A549 (cell line): Measurements from ENCODE around the gene ZNF511.

ENCODE experiments used
- CEBPB ChIP-seq, 2 experiments: fragments of >200 bp in 1 of 2; sonication (Bioruptor Twin) in 1 of 2; formaldehyde crosslinking in 1 of 2; IDR thresholded peaks; 2 replicates each; pipeline ENCODE4 v1.6.1; 2012 to 2016
- EHF ChIP-seq: fragments of 250-450 bp; sonication (Bioruptor Pico); IDR thresholded peaks from 2 replicates; pipeline ENCODE4 v1.5.0; 2020; ENCODE audit warnings: mild to moderate bottlenecking
- EP300 ChIP-seq, 2 experiments: fragments of >200 bp; sonication (Bioruptor Twin); formaldehyde crosslinking; IDR thresholded peaks; 2 replicates in 1 of 2; 3 replicates in 1 of 2; pipeline ENCODE4 v1.6.1; 2016 to 2017
- JUN ChIP-seq, 2 experiments: fragments of >200 bp; sonication (Bioruptor Twin); formaldehyde crosslinking; IDR thresholded peaks; 2 replicates in 1 of 2; 3 replicates in 1 of 2; pipeline ENCODE4 v1.6.1; 2016 to 2017
- POLR2A ChIP-seq: IDR thresholded peaks from 2 replicates; pipeline ENCODE4 v1.6.1; 2012; ENCODE audit warnings: mild to moderate bottlenecking, low read length
- POLR2AphosphoS2 ChIP-seq: conservative IDR thresholded peaks from 2 replicates; pipeline ENCODE4 v1.6.1; 2012; ENCODE audit warnings: low read length, improper control_type of control experiment, inconsistent platforms
- RCOR1 ChIP-seq: fragments of 150-350 bp; IDR thresholded peaks from 2 replicates; pipeline ENCODE4 v1.6.1; 2014; ENCODE audit warnings: antibody characterized with exemption, low read length, low read depth
- REST ChIP-seq: fragments of 200-600 bp; sonication (generic); IDR thresholded peaks from 2 replicates; pipeline ENCODE4 v1.6.1; 2016; ENCODE audit warnings: antibody characterized with exemption, mild to moderate bottlenecking, moderate library complexity
- ZC3H11A ChIP-seq: fragments of 450-650 bp; IDR thresholded peaks from 2 replicates; pipeline ENCODE4 v1.6.1; 2014; ENCODE audit warnings: antibody characterized with exemption, mild to moderate bottlenecking
- TF ChIP-seq, protein P1 (sequence below): fragments of >200 bp; sonication (Bioruptor Twin); formaldehyde crosslinking; IDR thresholded peaks from 3 replicates; pipeline ENCODE4 v1.5.1; 2016

DNA sequence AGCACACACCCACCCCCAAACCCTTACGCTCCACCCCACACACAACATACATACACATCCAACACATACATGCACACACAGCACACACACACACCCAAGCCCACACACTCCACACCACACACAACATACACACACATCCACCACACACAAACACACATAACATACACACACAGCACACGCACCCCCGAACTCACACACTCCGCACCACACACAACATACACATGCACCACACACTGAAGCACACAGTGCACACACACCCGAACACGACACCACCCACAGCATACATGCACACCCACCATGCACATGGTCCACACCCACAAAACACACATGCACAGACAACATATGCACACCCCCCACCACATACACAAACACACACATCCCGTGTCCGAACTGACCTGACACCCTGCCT is 40.5 kb downstream of the ZNF511 start:
- TF ChIP-seq JUN (IDR thresholded peaks at IDR 0.05), result no peak
- TF ChIP-seq, protein P1, sequence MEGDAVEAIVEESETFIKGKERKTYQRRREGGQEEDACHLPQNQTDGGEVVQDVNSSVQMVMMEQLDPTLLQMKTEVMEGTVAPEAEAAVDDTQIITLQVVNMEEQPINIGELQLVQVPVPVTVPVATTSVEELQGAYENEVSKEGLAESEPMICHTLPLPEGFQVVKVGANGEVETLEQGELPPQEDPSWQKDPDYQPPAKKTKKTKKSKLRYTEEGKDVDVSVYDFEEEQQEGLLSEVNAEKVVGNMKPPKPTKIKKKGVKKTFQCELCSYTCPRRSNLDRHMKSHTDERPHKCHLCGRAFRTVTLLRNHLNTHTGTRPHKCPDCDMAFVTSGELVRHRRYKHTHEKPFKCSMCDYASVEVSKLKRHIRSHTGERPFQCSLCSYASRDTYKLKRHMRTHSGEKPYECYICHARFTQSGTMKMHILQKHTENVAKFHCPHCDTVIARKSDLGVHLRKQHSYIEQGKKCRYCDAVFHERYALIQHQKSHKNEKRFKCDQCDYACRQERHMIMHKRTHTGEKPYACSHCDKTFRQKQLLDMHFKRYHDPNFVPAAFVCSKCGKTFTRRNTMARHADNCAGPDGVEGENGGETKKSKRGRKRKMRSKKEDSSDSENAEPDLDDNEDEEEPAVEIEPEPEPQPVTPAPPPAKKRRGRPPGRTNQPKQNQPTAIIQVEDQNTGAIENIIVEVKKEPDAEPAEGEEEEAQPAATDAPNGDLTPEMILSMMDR, result no peak
- no peak for TF ChIP-seq EHF (CRISPR knock-in tag)
- no peak for TF ChIP-seq EP300 (IDR thresholded peaks at IDR 0.05)
- TF ChIP-seq REST, result no peak
- TF ChIP-seq POLR2AphosphoS2, result no peak
- no peak for TF ChIP-seq ZC3H11A
- TF ChIP-seq RCOR1, result no peak
- TF ChIP-seq CEBPB (IDR thresholded peaks at IDR 0.05), result no peak
- no peak for TF ChIP-seq POLR2A
